Endothelial cell of umbilical vein (primary cell): ENCODE data around the gene NGEF. TPM values are rescaled to one million over a fixed set of nuclear protein-coding genes. Genes with fewer than 3 reads are reported as not detected.

Experiments
- BruUV-seq: library from RNA; stranded (reverse); fragments of 400-500 nt; replicated peaks from 2 replicates; lab custom pipeline; 2021; lab: Mats Ljungman, UMichigan
- CTCF ChIA-PET: fragments of 300-600, 350-600 bp; sonication (Branson Sonifier 250); formaldehyde crosslinking; loops from one replicate; lab custom pipeline; 2021; ENCODE audit warnings: antibody characterized with exemption, inconsistent platforms; lab: Charles Lee
- POLR2A ChIA-PET: fragments of 300-600, 350-600 bp; sonication (Branson Sonifier 250); formaldehyde crosslinking; loops from one replicate; lab custom pipeline; 2021; ENCODE audit warnings: antibody characterized with exemption, inconsistent platforms; lab: Charles Lee
- DNase-seq: peaks from one replicate; pipeline ENCODE4 v3.0.0-alpha.2; 2011; ENCODE audit warnings: low read depth, low spot score
- FAIRE-seq: peaks from 2 replicates; lab custom pipeline; 2011; peaks lifted over from hg19 to GRCh38; lab: Jason Lieb, UNC
- H2AFZ ChIP-seq: 2 replicates; pipeline ENCODE4 v1.6.0; 2012; ENCODE audit warnings: low read depth, low read length, control low read depth, inconsistent platforms
- H3K27ac ChIP-seq: 2 replicates; pipeline ENCODE4 v1.5.1; 2011; ENCODE audit warnings: low read depth, mild to moderate bottlenecking, control low read depth, low read length, moderate library complexity; ENCODE audit not compliant: insufficient read depth
- H3K27me3 ChIP-seq, 2 experiments: 2 replicates each; pipeline versions ENCODE4 v1.6.0 to v1.6.1; 2011; ENCODE audit warnings: low read length in 2 of 2, mixed read lengths in 1 of 2; ENCODE audit not compliant: control insufficient read depth in 2 of 2, insufficient read depth in 2 of 2
- H3K36me3 ChIP-seq, 2 experiments: 2 replicates in 1 of 2; 3 replicates in 1 of 2; pipeline ENCODE4 v1.5.1; 2011; ENCODE audit warnings: low read length in 2 of 2, mild to moderate bottlenecking in 1 of 2, moderate library complexity in 1 of 2; ENCODE audit not compliant: control insufficient read depth in 2 of 2, insufficient read depth in 2 of 2; ENCODE audit errors: extremely low read depth in 1 of 2
- H3K4me1 ChIP-seq: 3 replicates; pipeline ENCODE4 v1.5.1; 2011; ENCODE audit warnings: mild to moderate bottlenecking, low read length; ENCODE audit not compliant: control insufficient read depth, insufficient read depth; ENCODE audit errors: extremely low read depth
- H3K4me2 ChIP-seq: 2 replicates; pipeline ENCODE4 v1.6.1; 2011; ENCODE audit warnings: low read length, control low read depth, mixed read lengths; ENCODE audit not compliant: insufficient read depth
- H3K4me3 ChIP-seq, 3 experiments: fragments of 200-600 bp in 1 of 3; sonication (generic), shearing (Covaris generic) in 1 of 3; replicated peaks in 1 of 3; 2 replicates each; pipeline ENCODE4 v1.5.1; 2011 to 2016; ENCODE audit warnings: control low read depth in 3 of 3, low read length in 3 of 3, mild to moderate bottlenecking in 2 of 3, inconsistent platforms in 1 of 3, low read depth in 1 of 3, moderate library complexity in 1 of 3; ENCODE audit not compliant: insufficient read depth in 1 of 3
- H3K79me2 ChIP-seq: 2 replicates; pipeline ENCODE4 v1.6.0; 2012; ENCODE audit warnings: low read length, inconsistent platforms; ENCODE audit not compliant: control insufficient read depth, insufficient read depth
- H3K9ac ChIP-seq: replicated peaks from 2 replicates; pipeline ENCODE3; 2011; ENCODE audit warnings: low read length, control low read depth; ENCODE audit not compliant: insufficient read depth; ENCODE audit errors: extremely low read depth
- H3K9me1 ChIP-seq: replicated peaks from 3 replicates; pipeline ENCODE4 v1.6.0; 2011; ENCODE audit warnings: mild to moderate bottlenecking, low read length; ENCODE audit not compliant: control insufficient read depth, insufficient read depth; ENCODE audit errors: extremely low read depth
- H3K9me3 ChIP-seq: replicated peaks from 2 replicates; pipeline ENCODE4 v1.5.1; 2012; ENCODE audit warnings: low read length, inconsistent platforms; ENCODE audit not compliant: control insufficient read depth, insufficient read depth
- H4K20me1 ChIP-seq: replicated peaks from 2 replicates; pipeline ENCODE3; 2011; ENCODE audit warnings: mild to moderate bottlenecking, low read length; ENCODE audit not compliant: control insufficient read depth, insufficient read depth; ENCODE audit errors: extremely low read depth
- CTCF ChIP-seq, 2 donors: IDR thresholded peaks; 1 replicate in 1 of 2; 2 replicates in 1 of 2; pipeline ENCODE4 v1.5.1; 2011; ENCODE audit warnings: low read length in 2 of 2, mild to moderate bottlenecking in 2 of 2, moderate library complexity in 2 of 2, control low read depth in 1 of 2, inconsistent platforms in 1 of 2, low read depth in 1 of 2; ENCODE audit not compliant: insufficient read depth in 1 of 2; ENCODE audit errors: extremely low read depth in 1 of 2
- GATA2 ChIP-seq: IDR thresholded peaks from 2 replicates; pipeline ENCODE4 v1.7.0; 2011; ENCODE audit warnings: low read depth, mild to moderate bottlenecking, moderate library complexity, mixed read lengths, low read length; ENCODE audit not compliant: insufficient read length, insufficient read depth
- MYC ChIP-seq: IDR thresholded peaks from one replicate; pipeline ENCODE4 v1.6.1; 2011; ENCODE audit warnings: mild to moderate bottlenecking, low read depth, low read length
- POLR2AphosphoS5 ChIP-seq: IDR thresholded peaks from 2 replicates; pipeline ENCODE4 v1.6.1; 2012; ENCODE audit warnings: low read depth, mild to moderate bottlenecking, control low read depth, low read length, moderate library complexity; ENCODE audit not compliant: insufficient read depth
- dilution Hi-C: fragments of 300-500 bp; cut with MboI; formaldehyde crosslinking; loops from one replicate; pipeline ENCODE4 v1.15.0; 2019; ENCODE audit warnings: low sequenced_read_pairs; ENCODE audit not compliant: extremely low pct_ligation_motif_present
- intact Hi-C: fragments of 100-400 bp; cut with micrococcal nuclease; formaldehyde crosslinking; loops from one replicate; pipeline ENCODE4 v1.10.0; 2022
- polyA plus RNA-seq, 4 experiments: library from polyadenylated mRNA; depleted of rRNA in 3 of 4; stranded (reverse) in 3 of 4; unstranded in 1 of 4; fragments of >200 nt; gene quantifications; 2 replicates each; pipeline versions ENCODE4 v1.2.1 to v1.2.3, GENCODE V29; 2011 to 2012; ENCODE audit warnings: missing spikeins in 1 of 4
- total RNA-seq: library from RNA; stranded (reverse); gene quantifications from 2 replicates; pipeline ENCODE4 v1.2.3, GENCODE V29; 2021

Gene NGEF
- total and polyA plus RNA-seq, 2 donors (not counting 3 experiments of a cell fraction or from before 2014, with no cell fraction given): 0.22 to 0.41 TPM

GRCh38 chr2:232883116-232883721, 129.8 kb downstream of the NGEF start:
- H2AFZ ChIP-seq: no peak overlapping the region
- DNase-seq (no peak), FAIRE-seq (no peak)
- ChIA-PET POLR2A (no interaction called here), CTCF (no interaction called here)
- H3K4me3 ChIP-seq: no peak overlapping the region
- no peaks in the 10 kb centered on the region for H3K9me1 ChIP-seq
- H3K9me3 ChIP-seq: no peaks in the 10 kb centered on the region
- TF ChIP-seq POLR2AphosphoS5: no peak
- no peak for TF ChIP-seq CTCF (IDR thresholded peaks at IDR 0.05; ENCODE audit: extremely low read depth in 1 of 2, insufficient read depth in 1 of 2, low read depth in 1 of 2, low read length in 2 of 2)
- no peak for TF ChIP-seq GATA2
- TF ChIP-seq MYC: no peak
- dilution Hi-C loops (no loop called here), intact Hi-C loops (loop anchor here (10.0 kb wide), 1 partner anchor 172 kb away; no protein-coding TSS in a partner anchor)
- H3K9ac ChIP-seq: no peak overlapping the region
- no peaks in the 10 kb centered on the region for H4K20me1 ChIP-seq
- H3K4me1 ChIP-seq: no peaks in the 10 kb centered on the region
- H3K36me3 ChIP-seq: no peaks in the 10 kb centered on the region
- no TSS peak for BruUV-seq
- no peaks in the 10 kb centered on the region for H3K79me2 ChIP-seq
- no peak overlapping the region for H3K4me2 ChIP-seq
- no peaks in the 10 kb centered on the region for H3K27me3 ChIP-seq
- H3K27ac ChIP-seq: no peak overlapping the region
